Measurements from ENCODE around the gene PWP2. TPM values are rescaled to one million over a fixed set of nuclear protein-coding genes. Genes with fewer than 3 reads are reported as not detected.

The PWP2 gene
- total RNA-seq, 4 donors from 2014 or later, result 6.0 to 20.9 (median 8.8) TPM

GRCh38 chr21:44084496-44085241, 22.5 kb upstream of the PWP2 start:
- peaks cover 24% of the 10 kb centered on the region for H3K4me1 ChIP-seq

GRCh38 chr21:44085491-44086321, 21.5 kb upstream of the PWP2 start:
- H3K4me1 ChIP-seq, result peaks cover 24% of the 10 kb centered on the region
- H3K27ac ChIP-seq, result peak overlapping the region; percentile 35
- WGBS, result 62% methylated on average over 15 of the region's 15 CpGs
- TF ChIP-seq POLR2A (IDR thresholded peaks at IDR 0.05), result no peak
- TF ChIP-seq EP300 (IDR thresholded peaks at IDR 0.05), result no peak
- H3K27me3 ChIP-seq, result no peaks in the 10 kb centered on the region
- peak; percentile 24 to 60 for DNase-seq (ENCODE audit: low spot score in 2 of 2)
- H3K36me3 ChIP-seq, result peaks cover 87% of the 10 kb centered on the region
- H3K9me3 ChIP-seq, result no peaks in the 10 kb centered on the region
- no peak overlapping the region for H3K4me3 ChIP-seq

More at GRCh38 chr21:44084496-44085241, 22.5 kb upstream of the PWP2 start:
- H3K27me3 ChIP-seq, result no peaks in the 10 kb centered on the region
- WGBS, result 77% methylated on average over 7 of the region's 7 CpGs
- no peak overlapping the region for H3K4me3 ChIP-seq
- H3K9me3 ChIP-seq, result no peaks in the 10 kb centered on the region
- TF ChIP-seq POLR2AphosphoS5 (IDR thresholded peaks at IDR 0.05), result no peak
- TF ChIP-seq POLR2A (IDR thresholded peaks at IDR 0.05), result no peak
- TF ChIP-seq CTCF (IDR thresholded peaks at IDR 0.05), result no peak
- no peak for TF ChIP-seq EP300 (IDR thresholded peaks at IDR 0.05)
- DNase-seq (ENCODE audit: low spot score in 2 of 2), result peak; percentile 40 to 67
- H3K36me3 ChIP-seq, result peaks cover 85% of the 10 kb centered on the region
- peak overlapping the region; percentile 35 for H3K27ac ChIP-seq

GRCh38 chr21:44086636-44087425, 20.4 kb upstream of the PWP2 start:
- peak overlapping the region; percentile 31 for H3K27ac ChIP-seq
- H3K4me1 ChIP-seq, result peaks cover 24% of the 10 kb centered on the region
- WGBS, result 90% methylated on average over 13 of the region's 21 CpGs
- no peaks in the 10 kb centered on the region for H3K9me3 ChIP-seq
- DNase-seq (ENCODE audit: low spot score in 2 of 2), result peak; percentile 54 to 77
- H3K27me3 ChIP-seq, result no peaks in the 10 kb centered on the region
- no peak overlapping the region for H3K4me3 ChIP-seq
- peaks cover 87% of the 10 kb centered on the region for H3K36me3 ChIP-seq
- TF ChIP-seq POLR2AphosphoS5 (IDR thresholded peaks at IDR 0.05) (no peak), CTCF (IDR thresholded peaks at IDR 0.05) (no peak), EP300 (IDR thresholded peaks at IDR 0.05) (no peak), POLR2A (IDR thresholded peaks at IDR 0.05) (no peak)

- 93% methylated on average over 23 of the region's 33 CpGs for WGBS
- peak; percentile 59 to 81 for DNase-seq (ENCODE audit: low spot score in 2 of 2)
- no peaks in the 10 kb centered on the region for H3K27me3 ChIP-seq
- peaks cover 22% of the 10 kb centered on the region for H3K4me1 ChIP-seq
- H3K36me3 ChIP-seq, result peaks cover 87% of the 10 kb centered on the region
- no peak for TF ChIP-seq EP300 (IDR thresholded peaks at IDR 0.05)
- no peak overlapping the region for H3K4me3 ChIP-seq
- no peak overlapping the region for H3K27ac ChIP-seq
- no peaks in the 10 kb centered on the region for H3K9me3 ChIP-seq
These were observed 19.5 kb upstream of the PWP2 start for GRCh38 chr21:44087426-44088400.

- Histone ChIP-seq H3K27me3 (no peaks in the 10 kb centered on the region), H3K27ac (no peak overlapping the region), H3K36me3 (peaks cover 89% of the 10 kb centered on the region), H3K4me3 (no peak overlapping the region), H3K4me1 (peaks cover 21% of the 10 kb centered on the region), H3K9me3 (no peaks in the 10 kb centered on the region)
- no peak for TF ChIP-seq POLR2A (IDR thresholded peaks at IDR 0.05)
- 83% methylated on average over 13 of the region's 18 CpGs for WGBS
- peak in 1 of 2 donors; percentile 33 for DNase-seq (ENCODE audit: low spot score in 2 of 2)
These were observed 18.8 kb upstream of the PWP2 start for GRCh38 chr21:44088401-44088780.
